COLO668 (cell line): ENCODE measurements around the gene KIF5C.

Source experiments
- DNase-seq: peaks from one replicate; lab custom pipeline; 2025; ENCODE audit not compliant: unreplicated experiment; lab: John Stamatoyannopoulos, UW

KIF5C gene

GRCh38 chr2:148984449-148984848 is 109.4 kb downstream of the KIF5C start:
- DNase-seq: no peak

DNA sequence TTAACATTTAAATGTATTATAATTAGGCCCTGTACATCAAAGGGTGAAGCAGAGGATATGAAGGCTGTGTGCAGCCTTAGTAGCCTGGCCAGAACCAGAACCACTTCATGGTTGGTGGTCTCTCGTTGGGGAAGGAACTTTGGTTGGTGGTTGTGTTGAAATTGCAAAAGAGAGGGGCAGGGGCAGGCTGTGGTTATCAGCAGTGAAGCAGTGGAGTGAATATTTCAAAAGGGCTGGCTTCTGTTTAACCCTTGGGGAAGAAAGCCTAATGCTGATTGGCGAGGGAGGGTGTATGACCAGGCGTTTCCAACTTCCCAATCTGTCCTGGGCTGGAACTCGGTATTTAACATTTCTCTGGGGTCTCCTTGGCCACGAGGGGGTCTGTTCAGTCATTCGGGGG is 112.3 kb downstream of the KIF5C start:
- no peak for DNase-seq

DNA sequence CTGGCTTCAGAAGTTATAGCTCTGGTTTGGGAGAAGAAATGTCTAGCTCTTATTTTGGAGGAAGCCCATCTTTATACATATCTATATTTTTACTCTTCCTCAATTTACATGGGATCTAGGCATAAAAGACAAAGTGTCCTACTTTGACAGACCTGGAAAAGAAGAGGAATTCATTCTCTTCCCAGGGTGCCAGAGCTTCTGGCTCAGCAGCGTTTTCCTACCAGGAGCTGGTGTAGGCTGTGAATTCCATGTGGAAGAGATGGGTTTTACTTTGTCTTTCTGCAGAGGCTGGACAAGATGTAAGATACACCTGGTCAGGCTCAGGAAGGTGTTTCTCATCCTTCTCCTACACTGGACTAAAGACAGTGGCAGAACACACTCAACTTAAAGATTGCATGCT is 113.3 kb downstream of the KIF5C start:
- no peak for DNase-seq

DNA sequence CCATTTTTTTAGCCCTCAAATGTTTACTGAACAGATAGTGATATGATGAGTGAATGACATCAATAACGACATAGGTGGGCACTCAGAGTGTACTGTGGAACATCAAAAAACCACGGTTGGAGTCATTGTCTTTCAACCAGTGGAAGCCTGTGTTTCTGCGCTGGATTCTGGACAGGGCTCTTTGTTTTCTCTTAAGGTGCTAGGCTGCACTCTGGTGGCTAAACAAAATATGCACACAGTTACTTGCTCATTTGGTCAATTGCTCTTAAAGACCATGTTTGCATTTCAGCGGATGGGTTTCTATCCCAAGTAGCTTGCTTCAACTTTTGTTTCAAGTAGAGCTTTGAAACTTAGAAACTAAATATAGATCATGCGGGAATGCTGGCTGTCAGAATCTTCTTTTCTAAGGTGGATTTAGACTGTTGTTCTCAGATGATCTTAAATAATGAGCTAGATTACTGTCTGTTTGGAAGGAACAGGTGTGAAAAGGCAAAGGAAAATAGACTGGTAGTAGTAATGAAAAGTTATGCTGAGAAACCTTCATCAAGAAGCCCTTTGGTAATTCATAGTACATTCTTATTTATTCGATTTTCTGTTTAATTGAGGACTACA is 115.0 kb downstream of the KIF5C start:
- DNase-seq: peak; percentile 70

- DNase-seq: peak; percentile 93
These were observed 115.9 kb downstream of the KIF5C start for GRCh38 chr2:148990968-148991367.

DNA sequence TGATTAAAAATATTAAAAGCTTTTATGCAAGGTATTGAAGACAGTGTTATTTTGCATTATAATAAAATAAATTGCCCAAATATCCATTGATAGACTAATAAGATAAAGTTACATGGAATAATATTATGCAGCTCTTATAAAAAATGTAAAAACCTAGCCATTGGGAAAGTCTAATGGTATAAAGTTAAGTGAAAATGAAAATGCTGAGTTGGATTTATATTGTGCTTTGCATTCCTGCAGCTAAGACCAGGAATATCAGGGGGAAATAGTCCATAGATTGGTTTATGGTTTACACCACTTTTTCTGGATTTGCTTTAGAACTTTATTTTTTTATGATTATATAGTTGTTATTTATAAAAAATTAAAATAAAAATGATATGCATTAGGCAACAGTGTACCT is 117.4 kb downstream of the KIF5C start:
- no peak for DNase-seq

DNA sequence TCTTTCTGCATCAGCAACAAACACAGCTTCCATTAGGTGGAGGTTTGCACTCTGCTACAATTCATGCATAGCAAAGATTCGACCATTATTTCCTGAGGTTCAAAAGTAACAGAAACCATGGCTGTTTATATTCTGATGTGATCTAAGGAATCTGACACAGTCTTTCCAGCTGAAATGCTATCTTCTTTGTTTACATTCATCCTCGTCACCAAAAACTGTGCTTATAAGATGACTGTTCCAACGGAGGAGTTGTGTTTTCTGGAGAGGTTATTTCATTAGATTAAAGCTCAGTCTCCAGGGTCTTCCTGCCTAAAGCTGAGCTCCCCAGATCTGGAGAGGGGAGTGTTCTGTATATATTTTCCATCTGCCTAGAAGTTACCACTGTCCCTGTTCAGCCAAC is 118.3 kb downstream of the KIF5C start:
- no peak for DNase-seq

DNA sequence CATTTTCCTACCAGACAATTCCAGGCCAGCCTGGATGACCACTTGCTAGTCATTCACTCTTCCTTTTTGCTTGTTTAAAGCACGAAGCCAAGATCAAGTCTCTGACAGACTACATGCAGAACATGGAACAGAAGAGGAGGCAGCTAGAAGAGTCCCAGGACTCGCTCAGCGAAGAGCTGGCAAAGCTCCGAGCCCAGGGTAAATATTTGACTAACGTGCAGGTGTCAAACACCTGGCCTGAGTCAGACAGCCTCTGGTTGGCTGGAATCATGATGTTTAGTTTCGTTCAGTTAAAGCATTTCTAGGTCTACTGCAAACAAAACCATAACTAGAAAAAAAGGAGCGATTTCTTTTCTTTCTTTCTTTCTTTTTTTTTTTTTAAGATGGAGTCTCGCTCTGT is 119.3 kb downstream of the KIF5C start:
- DNase-seq: peak; percentile 87

DNA sequence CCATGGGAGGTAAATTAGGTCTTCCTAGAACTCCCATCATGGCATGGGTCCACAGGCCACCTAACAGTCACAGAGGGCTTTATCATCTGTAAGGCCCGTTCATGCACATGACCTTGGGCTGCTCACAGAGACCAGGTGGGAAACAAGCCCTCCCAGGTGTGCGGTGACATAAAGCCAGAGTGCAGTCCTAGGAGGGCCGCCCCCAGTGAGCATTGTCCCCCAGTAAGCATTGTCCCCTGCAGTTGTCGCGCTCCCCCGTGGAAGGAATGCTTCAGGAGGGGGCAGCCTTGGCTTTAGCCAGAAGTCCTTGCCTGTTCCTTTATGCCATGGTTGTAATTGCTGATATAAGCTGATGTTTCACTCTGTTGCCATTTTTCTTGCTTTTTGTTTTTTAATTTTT is 121.8 kb downstream of the KIF5C start:
- no peak for DNase-seq

DNA sequence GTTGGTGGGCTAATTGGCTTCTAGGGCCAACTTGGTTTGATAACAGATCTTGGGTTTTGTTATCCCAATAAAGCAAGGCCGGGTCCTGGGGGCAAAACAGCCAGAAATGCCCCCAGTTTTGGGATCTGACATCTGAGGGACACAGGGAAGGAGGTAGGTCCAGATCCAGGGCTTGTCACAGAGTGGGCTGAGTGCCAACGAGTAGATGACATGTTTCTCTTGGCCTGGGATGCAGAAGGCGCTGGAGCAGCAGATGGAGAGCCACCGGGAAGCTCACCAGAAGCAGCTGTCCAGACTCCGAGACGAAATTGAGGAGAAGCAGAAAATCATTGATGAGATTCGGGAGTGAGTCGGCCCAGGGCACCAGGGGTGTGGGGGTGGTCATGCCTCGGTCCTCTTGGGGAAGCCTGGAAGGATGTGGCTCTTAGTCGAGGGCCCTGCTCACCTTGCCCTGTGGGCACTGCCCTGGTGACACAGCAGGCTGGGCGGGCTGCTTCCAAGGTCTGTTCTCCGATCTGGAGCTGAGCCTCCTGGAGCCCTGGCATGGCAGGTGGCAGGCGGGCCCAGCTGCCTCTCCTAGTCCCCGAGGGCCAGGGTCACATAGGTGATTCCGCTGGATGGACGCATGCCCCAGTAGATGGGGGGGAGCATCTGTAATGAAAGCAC is 123.3 kb downstream of the KIF5C start:
- no peak for DNase-seq

DNA sequence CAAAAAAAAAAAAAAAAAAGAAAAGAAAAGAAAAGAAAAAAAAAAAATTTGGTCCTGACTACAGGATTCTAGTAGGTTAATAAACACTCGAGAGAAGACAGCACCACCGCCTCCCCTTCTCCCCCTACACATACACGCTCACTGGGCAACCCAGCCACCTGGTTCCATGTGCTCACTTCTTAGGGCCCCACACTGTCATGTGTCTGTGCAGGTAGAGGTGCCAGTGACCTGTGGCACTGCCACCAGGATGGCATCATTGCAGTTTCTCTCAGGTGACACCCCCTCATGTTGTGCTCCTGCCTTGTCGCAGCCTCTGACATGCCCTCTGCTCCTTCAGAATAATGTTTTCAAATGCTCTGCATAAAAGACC is 123.8 kb downstream of the KIF5C start:
- no peak for DNase-seq

DNA sequence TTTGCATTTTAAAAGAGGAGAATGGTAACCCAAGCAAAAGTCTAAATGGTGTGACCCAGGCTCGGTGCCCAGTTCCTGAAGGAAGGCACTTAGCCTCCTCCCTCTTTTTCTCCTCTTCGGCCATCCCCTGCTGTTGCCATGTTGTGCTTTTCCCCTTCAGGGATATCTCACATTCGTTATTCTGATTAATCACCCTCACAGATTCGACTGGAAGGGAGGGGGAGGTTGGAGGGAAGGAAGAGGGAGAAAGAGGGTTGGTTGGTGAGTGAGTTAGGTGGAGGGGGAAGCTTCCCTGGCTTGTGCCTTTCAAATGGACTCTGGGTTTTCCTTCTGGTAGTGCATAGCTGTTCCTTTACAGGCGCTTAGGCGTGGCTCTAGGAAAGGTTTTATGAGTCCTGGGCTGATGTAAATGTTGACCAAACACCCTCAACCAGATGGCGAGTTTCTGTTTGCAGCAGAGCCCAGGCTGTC is 124.5 kb downstream of the KIF5C start:
- peak; percentile 18 for DNase-seq

DNA sequence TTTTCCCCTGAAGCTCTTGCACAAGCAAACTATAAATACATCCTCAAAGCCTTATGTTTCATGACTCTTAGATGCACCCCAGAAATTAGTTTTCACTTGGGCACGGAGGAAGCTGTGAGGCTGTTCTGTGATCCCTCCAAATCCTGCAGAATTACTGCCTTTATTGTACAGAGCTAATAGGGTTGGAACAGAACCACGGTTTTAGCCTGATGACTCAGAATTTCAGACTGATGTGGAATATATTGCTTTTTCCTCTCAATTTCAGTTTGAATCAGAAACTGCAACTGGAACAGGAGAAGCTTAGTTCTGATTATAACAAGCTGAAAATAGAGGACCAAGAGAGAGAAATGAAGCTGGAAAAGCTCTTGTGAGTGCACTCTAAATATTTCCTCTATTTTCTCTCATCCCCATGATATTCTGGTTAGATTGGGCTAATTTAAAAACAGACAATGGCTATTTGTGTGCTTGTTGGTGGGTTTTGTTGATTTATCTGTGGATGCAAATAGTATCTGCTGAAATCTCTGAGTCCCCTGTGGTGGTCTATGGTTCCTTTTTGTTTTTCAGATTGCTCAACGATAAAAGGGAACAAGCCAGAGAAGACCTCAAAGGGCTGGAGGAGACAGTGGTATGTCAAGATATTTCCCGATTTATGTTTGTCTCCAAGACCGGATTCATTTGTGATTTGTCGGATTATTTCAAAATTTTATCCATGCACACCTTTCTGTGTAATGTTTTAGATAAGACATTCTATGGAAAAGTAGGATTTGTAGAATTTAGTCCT is 125.3 kb downstream of the KIF5C start:
- no peak for DNase-seq

DNA sequence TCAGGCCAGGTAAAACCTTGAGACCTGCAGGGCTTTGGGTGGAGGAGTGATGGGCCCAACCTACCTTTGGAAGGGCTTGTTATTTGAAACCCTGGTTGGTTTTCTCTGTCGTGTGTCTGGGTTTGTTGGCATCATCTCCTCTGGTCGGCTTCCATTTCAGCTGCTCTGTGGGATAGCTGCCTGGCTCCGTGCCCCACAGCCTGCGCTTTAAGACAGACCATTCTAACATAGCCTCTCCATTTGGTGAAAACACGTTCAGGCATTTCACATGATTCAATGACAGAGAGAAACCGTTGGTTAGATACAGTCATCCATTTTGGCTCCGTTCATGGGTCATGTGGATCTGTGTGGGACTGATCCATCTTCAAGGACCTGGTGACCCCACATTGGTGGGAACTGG is 126.5 kb downstream of the KIF5C start:
- DNase-seq: no peak

- no peak for DNase-seq
These were observed 127.4 kb downstream of the KIF5C start for GRCh38 chr2:149002378-149002890.

- no peak for DNase-seq
These were observed 128.1 kb downstream of the KIF5C start for GRCh38 chr2:149002891-149003740.

GRCh38 chr2:149004836-149005235 is 129.8 kb downstream of the KIF5C start:
- no peak for DNase-seq

- DNase-seq: no peak
These were observed 130.5 kb downstream of the KIF5C start for GRCh38 chr2:149005471-149006077.

DNA sequence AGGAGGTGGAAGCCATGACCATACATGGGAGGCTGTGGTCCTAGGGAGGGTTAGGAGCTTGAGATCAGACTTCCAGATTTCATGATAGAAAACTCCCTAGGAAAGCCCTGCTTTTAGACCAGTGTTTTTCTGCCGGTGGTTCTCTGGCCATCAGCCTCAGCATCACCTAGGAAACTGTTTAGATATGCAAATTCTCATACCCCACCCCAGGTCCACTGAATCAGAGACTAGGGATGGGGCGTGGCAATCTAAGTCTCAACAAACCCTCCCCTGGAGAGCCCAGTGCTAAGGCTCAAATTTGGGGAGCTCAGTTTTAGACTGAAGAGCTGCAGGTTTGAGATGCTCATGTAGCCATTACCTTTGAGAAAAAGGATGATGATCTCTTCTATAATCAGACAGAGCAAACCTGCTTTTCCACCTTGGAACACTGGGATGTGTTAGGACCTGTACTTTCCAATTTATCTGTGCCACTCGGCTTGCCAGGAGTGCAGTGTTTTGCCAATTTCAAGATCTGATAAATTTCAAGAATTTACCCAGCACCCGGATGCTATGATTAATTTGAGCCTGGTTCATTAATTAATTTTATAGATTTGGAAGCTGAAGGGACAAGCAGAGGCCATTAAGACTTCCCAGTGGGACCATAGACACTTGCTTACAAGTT is 132.0 kb downstream of the KIF5C start:
- no peak for DNase-seq

DNA sequence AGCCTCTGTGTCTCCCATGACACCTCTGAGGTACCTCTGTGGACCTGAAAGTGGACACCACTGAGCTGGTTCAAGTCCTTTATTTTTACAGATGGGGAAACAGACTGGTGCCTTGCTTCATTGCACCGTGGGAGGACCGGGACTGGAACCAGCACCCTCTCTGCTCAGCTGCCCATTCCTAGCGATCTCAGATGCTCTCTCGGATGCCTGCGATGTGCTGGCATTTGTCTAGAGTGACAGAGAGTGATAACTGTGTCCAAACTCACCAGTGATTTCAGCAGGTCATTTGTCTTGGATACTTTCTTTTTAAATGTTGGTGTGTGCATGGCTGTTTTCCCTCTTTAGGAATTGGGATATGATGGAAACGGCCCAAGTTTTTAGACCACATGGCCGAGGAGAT is 133.4 kb downstream of the KIF5C start:
- DNase-seq: no peak
